Choroid plexus epithelial cell (primary cell): ENCODE results near the gene GLIS2.

Experiments used
- DNase-seq: peaks from one replicate; pipeline ENCODE4 v3.0.0-alpha.2; 2010; ENCODE audit warnings: low read depth
- H3K4me3 ChIP-seq: 2 replicates; pipeline ENCODE4 v1.5.1; 2011; ENCODE audit warnings: low read depth, mild to moderate bottlenecking, control low read depth, low read length, moderate library complexity
- CTCF ChIP-seq: conservative IDR thresholded peaks from 2 replicates; pipeline ENCODE4 v1.5.1; 2011; ENCODE audit warnings: low read depth, mild to moderate bottlenecking, control low read depth, inconsistent platforms, low read length, moderate library complexity

Gene GLIS2

DNA sequence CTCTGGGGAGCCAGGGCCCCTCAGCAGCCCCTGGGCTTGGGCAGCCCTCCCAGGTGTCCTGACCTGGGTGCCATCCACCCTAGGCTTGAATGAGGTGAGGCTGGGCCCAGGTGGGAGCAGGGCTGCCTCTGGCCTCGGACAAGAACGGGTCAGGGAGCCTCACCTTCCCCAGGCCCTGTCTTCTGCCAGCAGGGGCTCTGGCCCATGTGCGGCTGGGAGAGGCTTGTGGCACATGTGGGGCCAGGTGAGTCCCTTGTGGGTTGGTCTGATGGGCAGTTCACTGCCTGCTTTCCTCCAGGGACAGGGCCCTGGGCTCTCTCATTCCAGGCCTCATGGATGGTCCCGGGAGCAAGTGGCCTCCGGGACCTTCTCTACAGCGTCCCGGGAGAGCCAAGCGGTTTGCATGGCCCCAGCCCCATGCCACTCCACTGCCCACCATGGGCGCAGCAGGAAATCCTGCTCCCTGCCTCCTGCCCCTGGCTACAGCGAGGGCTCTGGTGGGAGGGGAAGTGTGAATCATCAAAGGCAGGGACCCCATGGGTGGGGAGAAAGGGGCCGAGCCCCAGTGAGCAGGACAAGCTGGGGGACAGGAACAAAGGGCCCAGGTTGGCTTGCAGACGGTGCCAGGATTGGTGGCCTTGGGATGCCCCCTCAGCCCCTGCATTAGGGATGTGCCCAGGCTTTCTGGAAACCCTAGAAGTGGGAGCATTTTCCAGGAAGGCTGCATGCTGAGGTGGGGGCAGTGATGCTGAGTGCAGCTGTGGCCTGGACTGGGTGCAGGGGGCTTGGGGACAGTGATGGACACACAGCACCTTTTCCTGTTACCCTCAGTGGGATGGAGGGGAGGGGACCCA lies 68.0 kb downstream of the GLIS2 start:
- no peak overlapping the region for H3K4me3 ChIP-seq
- DNase-seq: no peak
- no peak for TF ChIP-seq CTCF

DNA sequence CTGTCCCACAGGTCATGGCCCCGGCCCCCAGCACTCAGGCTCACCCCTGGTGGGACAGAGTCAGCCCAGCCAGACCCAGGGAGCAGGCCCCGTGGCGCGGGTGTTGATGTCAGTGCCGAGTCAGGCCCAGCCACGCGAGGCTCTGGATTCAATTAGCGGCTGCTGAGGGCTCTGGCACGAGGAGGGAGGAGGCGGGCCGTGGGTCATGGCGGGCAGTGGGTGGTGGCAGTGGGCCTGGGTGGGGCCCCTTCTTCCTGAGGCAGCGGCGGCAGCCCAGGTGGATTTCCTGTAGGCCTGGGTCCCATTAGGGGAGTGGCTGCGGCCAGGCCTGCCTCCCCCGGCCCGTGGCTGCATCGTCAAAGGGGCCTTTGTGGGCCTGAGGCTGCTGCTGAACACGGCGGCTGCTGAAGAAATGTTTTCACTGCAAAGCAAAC lies 68.7 kb downstream of the GLIS2 start:
- DNase-seq: no peak
- no peak for TF ChIP-seq CTCF
- H3K4me3 ChIP-seq: no peak overlapping the region

- no peak overlapping the region for H3K4me3 ChIP-seq
- DNase-seq: no peak
- no peak for TF ChIP-seq CTCF
Observed at GRCh38 chr16:4385066-4385788, 69.4 kb downstream of the GLIS2 start.

DNA sequence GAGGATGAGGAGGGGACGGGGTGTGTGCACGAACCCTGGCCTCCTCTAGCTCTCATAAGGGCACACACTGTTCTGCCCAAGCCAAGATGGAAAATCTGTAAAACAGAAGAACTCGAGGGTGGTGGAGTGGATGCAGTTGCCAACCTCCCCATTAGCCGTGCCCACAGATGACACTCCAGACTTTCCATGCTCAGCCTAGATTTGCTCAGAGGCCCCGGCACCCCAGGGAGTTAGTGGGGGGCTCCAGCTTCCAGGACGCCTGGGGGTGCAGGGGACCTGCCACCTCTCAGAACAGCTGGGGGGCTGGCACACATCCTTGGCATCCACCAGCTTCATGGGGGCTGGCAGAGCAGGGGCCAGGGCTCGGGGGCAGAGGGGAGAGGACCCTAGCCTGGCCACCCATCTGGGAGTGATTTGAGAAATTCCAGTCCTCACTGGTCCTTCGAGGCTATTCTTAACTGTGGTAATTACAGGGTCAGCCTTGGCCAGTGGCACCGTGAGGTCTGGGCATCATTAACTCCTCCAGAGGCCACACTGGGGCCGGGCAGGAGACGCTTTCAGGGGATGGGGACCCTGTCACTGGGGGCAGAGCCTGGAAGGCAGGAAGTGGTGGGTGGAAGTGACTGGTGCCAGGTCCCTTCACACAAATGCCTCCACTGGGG lies 70.1 kb downstream of the GLIS2 start:
- TF ChIP-seq CTCF: no peak
- no peak overlapping the region for H3K4me3 ChIP-seq
- no peak for DNase-seq

GRCh38 chr16:4386451-4386805 lies 70.6 kb downstream of the GLIS2 start:
- H3K4me3 ChIP-seq: no peak overlapping the region

GRCh38 chr16:4386951-4387565 lies 71.2 kb downstream of the GLIS2 start:
- no peak overlapping the region for H3K4me3 ChIP-seq
- no peak for TF ChIP-seq CTCF
- peak; percentile 58 for DNase-seq

More at GRCh38 chr16:4386451-4386805, 70.6 kb downstream of the GLIS2 start:
- TF ChIP-seq CTCF: no peak
- DNase-seq: no peak
